B cell (primary cell): Measurements from ENCODE around the gene WDR5. TPM values are rescaled to one million over a fixed set of nuclear protein-coding genes. Genes with fewer than 3 reads are reported as not detected.
A peak's percentile ranks its signal among the peaks of the same experiment; 100 is the strongest.

Experiments
- ATAC-seq: fragments of 200-7000 bp; cut with Tn5 transposase; one replicate; pipeline ENCODE4 v1.10.0; 2021; ENCODE audit warnings: low read depth, mild to moderate bottlenecking, moderate number of reproducible peaks, moderate library complexity
- CTCF ChIA-PET: fragments of 350-600 bp; sonication (Branson Sonifier 250); formaldehyde crosslinking; loops from one replicate; lab custom pipeline; 2021; ENCODE audit warnings: antibody characterized with exemption, inconsistent platforms; lab: Charles Lee
- POLR2A ChIA-PET: fragments of 350-600 bp; sonication (Branson Sonifier 250); formaldehyde crosslinking; loops from one replicate; lab custom pipeline; 2021; ENCODE audit warnings: antibody characterized with exemption; lab: Charles Lee
- DNase-seq: peaks from one replicate; pipeline ENCODE4 v3.0.0; 2013
- H2AFZ ChIP-seq: 2 replicates; pipeline ENCODE4 v1.6.1; 2012; ENCODE audit warnings: mild to moderate bottlenecking, low read depth, low read length; ENCODE audit not compliant: insufficient read depth, poor library complexity, severe bottlenecking
- H3K27ac ChIP-seq, 2 donors: 1 replicate in 1 of 2; 2 replicates in 1 of 2; pipeline ENCODE4 v1.5.1; 2012 to 2013; ENCODE audit warnings: low read length in 2 of 2, mild to moderate bottlenecking in 2 of 2, moderate library complexity in 1 of 2
- H3K27me3 ChIP-seq, 4 experiments: fragments of 200-600 bp in 1 of 4; sonication (generic) in 1 of 4; replicated peaks in 1 of 4; 1 replicate in 2 of 4; 2 replicates in 2 of 4; pipeline versions ENCODE4 v1.6.1 to v1.7.0; 2013 to 2016; ENCODE audit warnings: low read length in 3 of 4, mild to moderate bottlenecking in 2 of 4, mixed read lengths in 1 of 4, moderate library complexity in 1 of 4; ENCODE audit not compliant: insufficient read depth in 4 of 4, control insufficient read depth in 3 of 4; ENCODE audit errors: control extremely low read depth in 1 of 4
- H3K36me3 ChIP-seq, 2 experiments: replicated peaks in 1 of 2; 1 replicate in 1 of 2; 2 replicates in 1 of 2; pipeline versions ENCODE4 v1.6.1 to v1.7.1; 2013; ENCODE audit warnings: low read length in 1 of 2; ENCODE audit not compliant: insufficient read depth in 2 of 2, control insufficient read depth in 1 of 2; ENCODE audit errors: control extremely low read depth in 1 of 2, extremely low read depth in 1 of 2
- H3K4me1 ChIP-seq, 2 donors: fragments of 200-600 bp in 1 of 2; sonication (generic) in 1 of 2; 1 replicate in 1 of 2; 2 replicates in 1 of 2; pipeline versions ENCODE4 v1.5.1 to v1.6.1; 2013 to 2017; ENCODE audit warnings: low read length in 2 of 2; ENCODE audit not compliant: control insufficient read depth in 2 of 2, insufficient read depth in 2 of 2
- H3K4me2 ChIP-seq: replicated peaks from 2 replicates; pipeline ENCODE3; 2012; ENCODE audit warnings: mild to moderate bottlenecking, low read depth, low read length; ENCODE audit not compliant: poor library complexity, severe bottlenecking
- H3K4me3 ChIP-seq, 5 experiments: fragments of 200-600 bp in 1 of 5; sonication (generic) in 1 of 5; 1 replicate in 3 of 5; 2 replicates in 2 of 5; pipeline versions ENCODE4 v1.5.1 to v1.7.0; 2011 to 2016; ENCODE audit warnings: low read length in 4 of 5, mild to moderate bottlenecking in 4 of 5, low read depth in 2 of 5, control low read depth in 1 of 5, moderate library complexity in 1 of 5; ENCODE audit not compliant: insufficient read depth in 1 of 5; ENCODE audit errors: control extremely low read depth in 1 of 5, extremely low read depth in 1 of 5
- H3K79me2 ChIP-seq: fragments of 200-600 bp; sonication (generic); one replicate; pipeline ENCODE4 v1.6.0; 2016; ENCODE audit warnings: low read length; ENCODE audit not compliant: control insufficient read depth, insufficient read depth
- H3K9ac ChIP-seq: fragments of 200-600 bp; sonication (generic); 2 replicates; pipeline ENCODE4 v1.6.1; 2017; ENCODE audit warnings: mild to moderate bottlenecking, low read length, moderate library complexity
- H3K9me3 ChIP-seq, 3 donors: one replicate each; pipeline versions ENCODE4 v1.6.1 to v1.7.1; 2013; ENCODE audit warnings: low read length in 2 of 3; ENCODE audit not compliant: control insufficient read depth in 2 of 3, insufficient read depth in 1 of 3; ENCODE audit errors: control extremely low read depth in 1 of 3
- H4K20me1 ChIP-seq: 2 replicates; pipeline ENCODE4 v1.6.0; 2012; ENCODE audit warnings: mild to moderate bottlenecking, low read length; ENCODE audit not compliant: insufficient read depth, control insufficient read depth, poor library complexity, severe bottlenecking
- H3K27ac Mint-ChIP-seq: one replicate; pipeline ENCODE4 v1.8.0; 2021; ENCODE audit warnings: mixed read lengths
- H3K27me3 Mint-ChIP-seq: one replicate; pipeline ENCODE4 v1.8.0; 2021; ENCODE audit warnings: mixed read lengths
- H3K4me1 Mint-ChIP-seq: one replicate; pipeline ENCODE4 v1.8.0; 2021; ENCODE audit warnings: mixed read lengths
- H3K4me3 Mint-ChIP-seq: one replicate; pipeline ENCODE4 v1.8.0; 2021; ENCODE audit warnings: mixed read lengths
- H3K9me3 Mint-ChIP-seq: one replicate; pipeline ENCODE4 v1.8.0; 2022; ENCODE audit warnings: mixed read lengths; ENCODE audit not compliant: insufficient read depth
- EZH2 ChIP-seq: IDR thresholded peaks from 2 replicates; pipeline ENCODE4 v1.6.1; 2012; ENCODE audit warnings: borderline replicate concordance, low read depth, mild to moderate bottlenecking, moderate library complexity, low read length; ENCODE audit not compliant: insufficient read depth, poor library complexity, severe bottlenecking
- WGBS: methylation state at CpG from one replicate; pipeline ENCODE4 v1.1.5; 2013; ENCODE audit warnings: missing lambda C conversion rate; ENCODE audit not compliant: insufficient coverage; 5-methylcytosine and 5-hydroxymethylcytosine counted together
- intact Hi-C: fragments of 100-400 bp; cut with micrococcal nuclease; formaldehyde crosslinking; loops from one replicate; pipeline ENCODE4 v1.10.0; 2022
- polyA plus RNA-seq: library from polyadenylated mRNA; depleted of rRNA; stranded (reverse); fragments of >200 nt; gene quantifications from 2 replicates; pipeline ENCODE4 v1.2.3, GENCODE V29; 2012
- total RNA-seq, 2 donors: library from RNA; stranded (reverse); fragments of 120-200 nt in 1 of 2; gene quantifications; 1 replicate in 1 of 2; 2 replicates in 1 of 2; pipeline versions ENCODE4 v1.2.3 to v1.2.4, GENCODE V29; 2013 to 2022
- TF ChIP-seq, protein P1 (sequence below): fragments of 200-600 bp; IDR thresholded peaks from one replicate; pipeline ENCODE4 v1.8.0; 2022; ENCODE audit warnings: antibody characterized with exemption, mild to moderate bottlenecking

Gene WDR5
- total and polyA plus RNA-seq, 2 donors (not counting 1 experiment from before 2014, with no cell fraction given) = 18.0 to 23.8 TPM

DNA sequence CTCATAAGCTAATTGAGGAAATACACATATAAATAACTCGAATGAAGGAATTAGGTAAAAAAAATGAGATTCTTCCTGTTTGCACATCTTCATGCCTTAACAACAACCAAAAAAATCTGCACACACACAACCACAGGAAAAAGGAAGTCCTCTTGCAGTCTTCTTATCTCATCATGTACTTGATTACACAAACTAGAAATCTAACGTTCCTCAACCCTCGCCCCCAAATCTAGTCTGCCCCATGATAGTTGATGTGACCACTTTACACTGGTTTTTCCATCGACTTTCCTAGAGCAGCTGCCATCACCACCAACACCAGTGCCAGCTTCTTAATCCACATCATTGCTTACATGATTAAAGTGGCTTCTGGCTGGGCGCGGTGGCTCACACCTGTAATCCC, 59.7 kb downstream of the WDR5 start:
- peaks cover 5 to 10% of the 10 kb centered on the region in 2 donors for H3K4me1 ChIP-seq
- intact Hi-C loops = no loop called here
- H2AFZ ChIP-seq = peak overlapping the region; percentile 12
- ChIA-PET CTCF (interaction anchor here (1.7 kb wide), 1 partner anchor 25 kb away, joined by 5 read pairs; no protein-coding TSS in a partner anchor), POLR2A (no interaction called here)
- DNase-seq (no peak), ATAC-seq (no peak)
- TF ChIP-seq EZH2 = no peak
- TF ChIP-seq, protein P1, sequence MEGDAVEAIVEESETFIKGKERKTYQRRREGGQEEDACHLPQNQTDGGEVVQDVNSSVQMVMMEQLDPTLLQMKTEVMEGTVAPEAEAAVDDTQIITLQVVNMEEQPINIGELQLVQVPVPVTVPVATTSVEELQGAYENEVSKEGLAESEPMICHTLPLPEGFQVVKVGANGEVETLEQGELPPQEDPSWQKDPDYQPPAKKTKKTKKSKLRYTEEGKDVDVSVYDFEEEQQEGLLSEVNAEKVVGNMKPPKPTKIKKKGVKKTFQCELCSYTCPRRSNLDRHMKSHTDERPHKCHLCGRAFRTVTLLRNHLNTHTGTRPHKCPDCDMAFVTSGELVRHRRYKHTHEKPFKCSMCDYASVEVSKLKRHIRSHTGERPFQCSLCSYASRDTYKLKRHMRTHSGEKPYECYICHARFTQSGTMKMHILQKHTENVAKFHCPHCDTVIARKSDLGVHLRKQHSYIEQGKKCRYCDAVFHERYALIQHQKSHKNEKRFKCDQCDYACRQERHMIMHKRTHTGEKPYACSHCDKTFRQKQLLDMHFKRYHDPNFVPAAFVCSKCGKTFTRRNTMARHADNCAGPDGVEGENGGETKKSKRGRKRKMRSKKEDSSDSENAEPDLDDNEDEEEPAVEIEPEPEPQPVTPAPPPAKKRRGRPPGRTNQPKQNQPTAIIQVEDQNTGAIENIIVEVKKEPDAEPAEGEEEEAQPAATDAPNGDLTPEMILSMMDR = no peak
- Mint-ChIP-seq H3K27ac (peak overlapping the region; percentile 12), H3K4me1 (peaks cover 5% of the 10 kb centered on the region), H3K4me3 (peak overlapping the region; percentile 23), H3K9me3 (no peaks in the 10 kb centered on the region), H3K27me3 (peaks cover 13% of the 10 kb centered on the region)
- no peaks in the 10 kb centered on the region for H3K79me2 ChIP-seq
- no peaks in the 10 kb centered on the region for H3K9me3 ChIP-seq
- peak overlapping the region; percentile 49 for H3K4me2 ChIP-seq
- no peaks in the 10 kb centered on the region for H3K36me3 ChIP-seq
- H3K4me3 ChIP-seq = no peak overlapping the region
- H3K9ac ChIP-seq = peak overlapping the region; percentile 32
- H4K20me1 ChIP-seq = no peaks in the 10 kb centered on the region
- no peaks in the 10 kb centered on the region for H3K27me3 ChIP-seq
- 4% methylated on average over 3 of the region's 6 CpGs for WGBS
- no peak overlapping the region for H3K27ac ChIP-seq

- Mint-ChIP-seq H3K4me1 (peaks cover 5% of the 10 kb centered on the region), H3K27ac (no peak overlapping the region), H3K4me3 (no peak overlapping the region), H3K9me3 (no peaks in the 10 kb centered on the region), H3K27me3 (peaks cover 10% of the 10 kb centered on the region)
- Histone ChIP-seq H4K20me1 (no peaks in the 10 kb centered on the region), H3K27me3 (no peaks in the 10 kb centered on the region), H3K27ac (no peak overlapping the region), H2AFZ (no peak overlapping the region), H3K9me3 (no peaks in the 10 kb centered on the region), H3K4me1 (peaks cover 5 to 10% of the 10 kb centered on the region in 2 donors), H3K4me3 (no peak overlapping the region), H3K36me3 (no peaks in the 10 kb centered on the region), H3K9ac (no peak overlapping the region), H3K4me2 (no peak overlapping the region), H3K79me2 (no peaks in the 10 kb centered on the region)
- ChIA-PET POLR2A (no interaction called here), CTCF (interaction anchor here (1.0 kb wide), 1 partner anchor 21 kb away, joined by 3 read pairs; no protein-coding TSS in a partner anchor)
- DNase-seq (no peak), ATAC-seq (no peak)
- no peak for TF ChIP-seq EZH2
- TF ChIP-seq, protein P1 = no peak
- 89% methylated on average over 2 of the region's 6 CpGs for WGBS
- intact Hi-C loops = no loop called here
Measured at GRCh38 chr9:134196911-134197310, 61.0 kb downstream of the WDR5 start.
